ENCODE data around the gene SPG21.

SPG21 gene

DNA sequence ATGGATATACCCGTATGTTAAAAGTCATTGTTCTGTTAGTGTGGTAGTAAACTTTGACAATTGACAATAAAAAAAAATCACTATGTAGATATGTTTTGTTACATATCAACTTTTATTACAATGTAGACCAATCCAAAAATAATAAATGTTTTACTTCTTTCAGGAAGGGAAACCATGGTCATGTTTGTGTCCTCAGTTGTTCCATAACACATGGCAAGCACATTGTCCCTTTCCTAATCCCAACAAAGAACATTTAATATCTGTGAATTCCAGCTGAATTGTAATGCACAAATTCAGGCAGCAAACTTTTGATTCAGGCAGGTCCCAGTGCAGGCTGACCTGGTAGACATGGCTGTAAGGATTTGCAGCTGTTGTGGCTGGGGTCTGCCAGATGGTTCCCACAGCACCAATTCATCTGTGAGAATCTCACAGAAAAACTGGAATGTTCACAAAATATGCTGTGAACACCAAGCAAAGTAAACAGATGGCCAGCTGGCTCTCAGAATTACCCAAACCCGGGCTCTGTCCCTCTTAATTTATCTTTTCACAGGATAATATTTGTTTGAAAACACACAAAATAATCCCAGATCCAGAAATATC lies 1.9 kb upstream of the SPG21 start:
- no peak for ATAC-seq

DNA sequence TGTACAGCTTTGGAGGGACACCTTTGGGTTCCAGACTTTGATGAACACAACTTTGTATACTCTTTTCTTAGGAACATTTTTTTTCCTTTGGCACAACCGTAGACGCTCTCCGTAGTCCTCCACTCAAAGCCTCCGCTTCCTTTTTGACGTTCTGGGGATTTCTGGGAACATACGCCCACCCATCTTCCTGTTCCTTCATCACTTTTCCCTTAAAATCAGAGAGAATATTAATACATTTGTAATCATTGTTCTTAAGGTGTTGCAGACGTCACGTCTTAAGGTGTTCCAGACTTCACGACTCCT lies 405 bp upstream of the SPG21 start:
- ATAC-seq, result no peak
- DNase-seq, result no peak

More for the DNA sequence above, 1.9 kb upstream of the SPG21 start:
- DNase-seq, result no peak

DNA sequence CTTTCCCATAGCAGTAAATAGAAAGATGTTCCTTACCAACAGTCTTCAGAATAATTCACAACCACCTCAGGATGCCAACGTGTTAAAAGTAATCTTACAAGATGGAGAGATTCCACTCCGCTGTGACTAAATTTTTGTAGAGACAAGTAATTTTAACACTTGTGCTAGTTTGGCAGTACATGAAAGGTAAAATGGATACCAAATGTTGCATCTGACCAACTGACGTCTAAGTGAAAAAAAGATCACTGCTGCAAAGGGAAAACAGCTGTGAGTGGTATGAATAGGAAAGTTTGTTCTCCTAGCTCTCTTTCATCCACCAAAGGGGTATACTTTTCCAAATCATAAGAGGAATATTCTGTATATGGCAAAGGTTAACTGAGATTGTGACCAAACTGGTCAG lies 2.6 kb downstream of the SPG21 start:
- no peak for DNase-seq
- ATAC-seq, result no peak

DNA sequence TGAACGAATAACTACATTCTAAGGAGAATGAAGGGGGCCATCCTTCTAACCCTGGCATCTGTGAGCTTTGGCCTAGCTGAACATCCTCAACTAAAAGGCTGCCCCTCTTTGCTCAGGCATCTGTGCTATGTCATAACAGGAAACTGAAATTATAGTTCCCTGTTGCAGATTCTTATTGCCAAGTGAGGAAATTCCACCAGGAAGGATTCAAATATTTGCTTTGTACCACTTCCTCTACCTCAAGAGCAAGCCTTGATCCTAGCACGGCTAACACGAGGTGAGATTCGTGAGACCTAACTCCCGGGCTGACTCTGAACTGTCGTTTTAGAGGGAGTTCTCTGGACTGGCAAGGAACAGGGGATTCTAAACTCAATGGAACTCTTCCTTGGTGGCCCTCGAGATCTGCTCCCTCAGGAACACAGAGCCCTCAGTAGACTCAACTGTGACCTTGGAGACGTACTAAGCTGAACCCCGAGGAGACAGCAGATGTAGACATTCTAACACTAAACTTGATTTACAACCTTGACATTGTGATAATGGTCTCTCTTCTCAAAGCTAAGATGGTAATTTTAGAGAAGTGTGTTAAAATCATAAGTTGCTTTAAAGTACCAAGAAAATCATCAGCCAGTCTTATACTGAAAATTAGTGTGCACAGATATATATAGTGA lies 4.2 kb downstream of the SPG21 start:
- ATAC-seq (no peak), DNase-seq (no peak)

DNA sequence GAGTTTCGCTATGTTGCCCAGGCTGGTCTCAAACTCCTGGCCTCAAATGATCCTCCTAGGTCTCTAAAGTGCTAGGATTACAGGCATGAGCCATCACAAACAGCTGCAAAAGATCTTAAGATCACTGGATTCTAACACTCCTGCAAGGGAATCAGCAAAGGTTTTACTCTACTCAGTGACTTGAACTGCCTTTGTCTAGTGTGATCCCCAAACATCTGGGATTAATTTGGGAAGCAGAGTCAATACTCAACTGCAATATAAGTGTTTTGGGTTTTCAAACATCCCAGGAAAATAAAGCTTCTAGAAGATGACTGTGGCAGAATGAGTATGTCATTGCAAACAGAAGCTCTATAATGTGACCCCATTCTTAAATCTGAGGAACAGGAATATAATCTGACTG lies 7.2 kb downstream of the SPG21 start:
- ATAC-seq (no peak), DNase-seq (no peak)

DNA sequence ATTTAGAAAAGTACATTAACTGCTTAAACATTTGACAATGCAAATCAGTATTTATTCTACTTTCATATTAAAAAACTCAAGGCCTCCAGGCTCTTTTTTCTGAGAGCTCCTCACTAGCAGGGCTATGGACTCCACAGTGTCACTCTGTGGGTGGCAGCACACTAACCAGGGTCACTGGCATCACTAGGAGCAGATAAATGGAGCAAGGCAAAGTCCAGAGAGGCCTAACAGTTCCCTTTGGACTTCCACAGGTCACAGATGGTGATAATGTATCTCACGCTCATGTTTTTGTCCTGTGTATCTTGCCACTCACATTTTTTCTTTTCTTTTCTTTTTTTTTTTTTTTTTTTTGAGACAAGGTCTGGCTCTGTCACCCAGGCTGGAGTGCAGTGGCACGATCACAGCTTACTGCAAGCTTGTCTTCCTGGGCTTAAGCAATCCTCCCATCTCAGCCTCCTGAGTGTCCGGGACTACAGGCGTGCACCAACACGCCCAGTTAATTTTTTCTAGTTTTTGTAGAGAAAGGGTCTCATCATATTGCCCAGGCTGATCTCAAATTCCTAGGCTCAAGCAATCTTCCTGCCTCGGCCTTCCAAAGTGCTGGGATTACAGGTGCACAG lies 7.8 kb downstream of the SPG21 start:
- no peak for ATAC-seq

DNA sequence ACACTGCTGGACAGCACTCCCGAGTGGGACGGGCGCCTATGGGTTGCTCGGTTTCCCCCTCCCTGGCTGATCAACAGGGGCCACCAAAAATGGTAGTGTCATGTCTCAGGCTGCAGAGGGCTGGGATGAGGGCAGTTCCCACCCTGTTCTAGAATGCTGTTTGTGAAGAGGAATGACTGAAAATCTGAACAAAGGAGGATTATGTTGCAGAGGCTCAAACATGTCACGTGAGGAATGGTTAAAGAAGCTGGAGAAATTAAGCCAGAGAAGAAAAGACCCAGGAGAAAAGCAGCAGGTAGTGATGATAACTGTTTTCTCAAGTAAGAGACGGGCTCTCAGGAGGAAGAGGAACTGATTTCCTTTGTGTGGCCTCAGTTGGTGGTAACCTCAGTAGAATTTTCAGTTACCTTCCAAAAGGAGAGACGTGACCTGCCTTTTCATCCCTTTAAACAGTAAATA lies 10.4 kb downstream of the SPG21 start:
- DNase-seq, result no peak
- ATAC-seq, result no peak

More for the DNA sequence above, 7.8 kb downstream of the SPG21 start:
- DNase-seq, result no peak

DNA sequence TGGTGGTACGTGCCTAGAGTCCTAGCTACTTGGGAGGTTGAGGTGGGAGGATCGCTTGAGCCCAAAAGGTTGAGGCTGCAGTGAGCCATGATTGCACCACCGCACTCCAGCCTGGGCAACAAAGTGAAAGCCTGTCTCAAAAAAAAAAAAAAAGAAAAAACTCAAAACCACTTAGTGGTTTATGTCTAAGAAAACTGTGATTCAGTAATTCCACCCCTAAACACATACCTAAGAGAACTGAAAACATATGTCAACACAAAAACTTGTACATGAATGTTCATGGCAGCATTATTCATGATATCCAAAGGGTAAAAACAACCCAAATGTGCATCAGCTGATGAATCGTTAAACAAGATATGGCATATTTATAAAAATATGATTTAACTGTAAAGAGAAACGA lies 14.3 kb downstream of the SPG21 start:
- no peak for ATAC-seq
- DNase-seq, result no peak

DNA sequence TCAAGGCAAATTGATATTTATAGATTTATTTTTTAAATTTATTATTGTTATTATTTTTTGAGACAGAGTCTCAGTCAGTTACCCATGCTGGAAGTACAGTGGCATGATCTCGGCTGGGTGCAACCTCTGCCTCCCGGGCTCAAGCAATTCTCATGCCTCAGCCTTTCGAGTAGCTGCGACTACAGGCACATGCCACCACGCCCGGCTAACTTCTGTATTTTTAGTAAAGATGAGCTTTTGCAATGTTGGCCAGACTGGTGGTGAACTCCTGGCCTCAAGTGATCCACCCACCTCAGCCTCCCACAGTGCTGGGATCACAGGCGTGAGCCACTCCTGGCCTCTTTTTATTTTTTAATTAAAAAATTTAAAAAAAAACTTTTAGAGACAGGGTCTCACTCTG lies 19.0 kb downstream of the SPG21 start:
- no peak for DNase-seq
- no peak for ATAC-seq

DNA sequence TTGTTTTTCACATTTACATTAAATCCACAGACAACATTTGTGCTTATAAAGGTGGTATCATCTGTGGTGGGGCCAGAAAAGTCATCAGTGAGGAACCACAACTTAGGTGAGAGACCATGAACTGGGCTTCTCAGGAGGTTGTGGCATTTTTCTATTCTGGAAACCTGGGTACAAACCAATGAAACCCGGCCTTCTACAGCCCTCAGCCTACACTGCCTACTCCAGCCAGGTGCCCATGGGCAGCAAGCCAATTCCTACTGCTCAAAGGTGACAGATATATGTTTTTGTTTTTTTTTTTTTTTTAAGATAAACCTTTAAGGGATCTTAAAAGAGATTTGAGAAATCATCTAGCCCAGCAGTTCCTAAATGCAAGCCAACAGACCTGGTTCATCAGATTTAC lies 20.3 kb downstream of the SPG21 start:
- DNase-seq (no peak), ATAC-seq (no peak)

DNA sequence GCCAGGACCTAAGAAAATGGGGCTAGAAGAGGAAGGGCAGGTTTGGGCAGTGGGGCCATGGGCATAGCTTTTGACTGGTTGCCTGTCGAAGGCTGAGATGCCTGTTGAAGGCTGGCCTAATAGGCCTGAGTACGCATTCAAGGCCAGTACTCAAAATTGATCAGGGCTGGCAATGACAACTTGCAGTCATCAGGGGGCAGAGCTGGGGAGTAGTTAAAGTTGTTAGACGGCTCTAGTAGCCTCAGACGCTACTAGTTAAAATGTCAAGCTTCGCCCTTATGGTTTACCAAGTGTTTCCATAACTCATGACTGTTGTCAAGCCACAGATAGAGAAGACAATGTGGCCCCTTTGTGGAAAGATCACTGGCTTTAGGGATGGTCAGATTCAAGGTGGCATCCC lies 28.7 kb downstream of the SPG21 start:
- peak; percentile 49 for ATAC-seq
- no peak for DNase-seq

DNA sequence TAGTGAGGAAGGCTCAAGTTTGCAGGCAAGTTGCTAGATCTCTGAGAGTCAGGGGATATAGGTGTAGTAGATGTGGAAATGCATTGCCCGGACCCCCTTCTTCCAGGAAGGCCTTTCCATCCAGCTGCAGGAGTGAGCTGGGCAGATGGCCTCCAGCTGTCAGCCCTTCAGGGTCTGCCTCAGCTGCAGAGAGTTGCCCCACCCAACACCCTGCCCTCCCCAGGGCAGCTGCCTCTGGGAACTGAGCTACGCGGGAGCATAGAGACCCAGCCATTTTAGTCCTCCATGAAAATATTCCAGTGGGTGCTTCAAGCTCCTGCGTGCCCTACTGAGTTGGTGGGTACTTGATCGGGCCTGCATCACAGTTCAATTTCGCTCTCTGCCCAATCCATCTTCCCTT lies 29.6 kb downstream of the SPG21 start:
- ATAC-seq, result no peak
- DNase-seq, result no peak

DNA sequence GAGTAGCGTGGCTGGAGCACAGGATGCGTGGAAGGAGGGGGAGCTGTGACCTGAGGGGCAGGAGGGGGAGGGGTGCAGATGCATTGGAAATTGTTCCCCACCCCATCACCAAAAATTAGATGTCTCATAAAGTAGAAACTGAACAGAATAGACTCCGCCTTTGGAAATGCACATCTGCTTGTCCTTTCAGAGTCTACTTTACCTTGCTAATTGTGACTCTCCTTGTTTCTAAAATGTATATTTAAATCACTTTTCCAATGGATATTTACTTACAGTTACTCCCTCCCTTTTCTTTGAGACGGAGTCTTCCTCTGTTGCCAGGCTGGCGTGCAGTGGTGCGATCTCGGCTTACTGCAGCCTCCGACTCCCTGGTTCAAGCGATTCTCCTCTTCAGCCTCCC lies 30.6 kb downstream of the SPG21 start:
- ATAC-seq (no peak), DNase-seq (no peak)

DNA sequence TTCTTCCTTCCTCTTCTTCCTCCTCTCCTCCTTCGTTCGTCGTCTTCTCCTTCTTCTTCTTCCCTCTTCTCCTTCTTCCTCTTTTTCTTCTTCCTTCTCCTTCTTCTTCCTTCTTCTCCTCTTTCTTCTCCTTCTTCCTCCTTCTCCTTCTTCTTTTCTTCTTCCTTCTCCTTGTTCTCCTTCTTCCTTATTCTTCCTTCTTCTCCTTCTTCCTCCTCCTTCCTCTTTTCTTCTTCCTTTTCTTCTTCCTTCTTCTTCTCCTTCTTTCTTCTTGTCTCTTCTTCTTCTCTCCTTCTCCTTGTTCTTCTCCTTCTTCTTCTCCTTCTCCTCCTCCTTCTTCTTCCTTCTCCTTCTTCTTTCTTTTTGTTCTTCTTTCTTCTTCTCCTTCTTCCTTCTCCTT lies 35.3 kb downstream of the SPG21 start:
- ATAC-seq, result no peak
- no peak for DNase-seq

DNA sequence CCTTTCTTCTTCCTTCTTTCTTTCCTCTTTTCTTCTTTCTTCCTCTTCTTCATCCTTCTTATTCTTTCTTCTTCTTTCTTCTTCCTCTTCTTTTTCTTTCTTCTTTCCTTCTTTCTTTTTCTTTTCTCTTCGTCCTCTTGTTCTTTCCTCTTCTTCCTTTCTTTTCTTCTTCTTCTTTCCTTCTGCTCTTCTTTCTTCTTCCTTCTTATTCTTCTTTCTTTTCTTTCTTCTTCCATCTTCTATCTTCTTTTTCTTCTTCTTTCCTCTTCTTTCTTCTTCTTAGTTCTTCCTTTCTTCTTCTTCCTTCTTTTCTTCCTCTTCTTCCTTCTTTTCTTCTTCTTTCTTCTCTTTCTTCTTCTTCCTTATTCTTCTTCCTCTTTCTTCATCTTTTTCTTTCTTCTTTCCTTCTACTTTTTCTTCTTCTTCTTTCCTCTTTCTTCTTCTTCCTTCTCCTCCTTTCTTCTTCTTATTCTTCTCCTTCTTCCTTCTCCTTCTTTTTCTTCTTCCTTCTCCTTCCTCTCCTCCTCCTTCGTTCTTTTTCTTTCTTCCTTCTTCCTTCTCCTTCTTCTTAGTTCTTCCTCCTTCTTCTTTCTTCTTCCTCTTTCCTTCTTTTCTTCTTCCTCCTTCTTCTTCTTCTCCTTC lies 37.8 kb downstream of the SPG21 start:
- DNase-seq, result no peak
- ATAC-seq, result no peak

DNA sequence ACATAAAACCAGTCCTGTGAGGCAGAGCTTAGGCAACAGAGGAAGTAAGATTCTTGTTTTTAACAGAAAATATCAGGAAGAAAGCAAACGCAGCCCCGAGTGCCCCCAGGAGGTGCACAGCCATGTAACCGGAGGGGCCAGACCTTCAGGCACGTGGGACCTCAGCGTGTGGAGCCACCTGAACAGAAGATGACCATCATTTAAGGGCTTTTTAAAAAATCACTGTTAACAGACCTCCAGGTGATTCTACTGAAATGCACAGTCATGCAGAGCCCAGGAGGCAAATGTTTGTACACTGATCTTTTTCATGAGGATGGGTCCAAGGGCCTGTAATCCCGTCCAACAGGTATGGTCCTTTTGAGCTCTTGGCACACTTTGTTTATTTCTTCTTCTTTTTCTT lies 38.8 kb downstream of the SPG21 start:
- ATAC-seq (no peak), DNase-seq (no peak)

DNA sequence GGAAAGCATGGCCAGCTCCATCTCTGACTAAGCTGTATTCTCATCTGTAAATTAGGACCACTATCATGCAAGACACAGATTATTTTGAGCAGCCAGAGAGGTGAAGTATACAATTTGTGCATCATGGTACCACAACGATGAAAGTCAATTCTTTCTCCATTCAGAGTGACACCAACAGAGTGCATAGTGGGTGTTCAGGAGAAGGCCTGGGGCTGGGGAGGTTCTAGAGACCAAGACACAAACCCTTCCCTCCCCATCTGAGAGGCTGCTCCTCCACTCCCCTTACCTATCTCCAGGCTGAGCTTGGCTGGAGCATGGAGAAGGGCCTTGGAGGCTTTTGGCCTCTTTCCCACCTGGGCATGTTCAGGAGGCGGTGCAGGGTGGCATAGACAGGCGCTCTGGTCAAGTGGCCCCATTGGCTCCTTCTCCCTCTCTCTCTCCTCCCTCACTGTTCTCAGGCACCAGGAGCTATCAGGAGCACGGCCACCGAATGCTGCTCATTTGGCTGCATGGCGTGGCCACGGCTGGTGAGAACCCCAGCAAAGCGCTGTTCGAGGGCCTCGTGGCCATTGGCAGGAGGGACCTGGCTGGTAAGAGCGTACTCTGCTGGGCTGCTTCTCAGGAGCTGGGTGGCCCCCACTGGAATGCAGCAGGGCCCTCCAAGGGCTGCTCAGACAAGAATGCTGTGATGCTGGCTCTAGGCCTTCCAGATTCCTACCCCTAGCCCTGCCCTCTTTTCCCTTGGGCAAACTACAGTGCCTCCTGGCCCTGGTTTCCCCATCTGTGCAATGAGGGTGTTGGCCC lies 40.1 kb downstream of the SPG21 start:
- peak; percentile 14 for ATAC-seq
- DNase-seq, result no peak

DNA sequence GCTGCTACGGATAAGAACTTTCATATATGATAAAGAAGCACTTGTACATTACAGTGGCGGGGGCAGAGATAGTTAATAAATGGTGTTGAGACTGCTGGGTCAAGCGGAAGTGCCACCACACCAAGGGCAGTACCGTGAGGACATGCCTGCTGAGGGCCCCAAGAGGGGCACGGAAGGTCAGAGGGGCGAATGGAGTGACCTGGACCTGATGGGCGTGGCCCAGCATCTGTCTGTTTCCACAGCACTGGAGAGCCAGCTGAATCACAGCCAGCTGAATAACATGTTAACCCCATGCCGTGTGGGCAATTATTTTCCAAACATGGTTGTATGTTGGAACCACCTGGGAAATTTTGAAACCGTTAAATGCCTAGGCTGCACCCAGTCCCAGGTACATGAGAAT lies 40.8 kb downstream of the SPG21 start:
- ATAC-seq, result no peak

DNA sequence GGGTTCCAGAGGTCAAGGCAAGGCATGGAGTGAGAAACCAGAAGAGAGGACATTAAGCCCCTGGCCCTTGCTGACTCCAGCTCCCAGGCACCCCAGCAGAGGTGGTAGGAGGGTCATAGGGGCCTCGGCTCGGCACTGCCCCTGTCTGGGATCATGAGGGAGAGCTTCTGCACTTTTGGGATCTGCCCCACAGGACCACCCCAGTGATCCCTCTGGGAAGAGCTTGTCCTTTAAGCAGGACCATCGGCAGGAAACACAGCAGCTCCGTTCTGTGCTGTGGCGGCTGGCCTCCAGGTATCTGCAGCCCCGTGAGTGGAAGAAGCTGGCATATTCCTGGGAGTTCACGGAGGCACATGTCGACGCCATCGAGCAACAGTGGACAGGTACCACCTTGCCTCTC lies 42.5 kb downstream of the SPG21 start:
- ATAC-seq (no peak), DNase-seq (no peak)

More for the DNA sequence above, 40.8 kb downstream of the SPG21 start:
- DNase-seq, result no peak

DNA sequence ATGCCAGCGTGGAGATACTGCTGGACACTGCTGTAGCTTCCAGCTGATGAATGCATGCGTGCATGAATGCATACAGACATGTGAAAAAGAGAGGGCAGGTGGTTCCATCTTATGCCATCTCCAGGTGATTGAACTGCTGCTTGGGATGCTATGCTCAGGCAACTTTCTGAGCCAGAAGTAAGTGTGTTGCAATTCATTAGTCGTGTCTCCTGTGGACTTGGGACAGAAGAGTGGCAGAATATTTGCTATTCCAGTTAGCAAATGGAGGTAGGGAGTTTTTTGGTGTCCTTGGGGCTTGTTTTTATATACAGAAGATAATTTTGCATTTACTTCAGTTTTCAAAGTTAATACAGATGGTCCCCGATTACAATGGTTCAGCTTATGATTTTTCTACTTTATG lies 44.8 kb downstream of the SPG21 start:
- no peak for ATAC-seq

DNA sequence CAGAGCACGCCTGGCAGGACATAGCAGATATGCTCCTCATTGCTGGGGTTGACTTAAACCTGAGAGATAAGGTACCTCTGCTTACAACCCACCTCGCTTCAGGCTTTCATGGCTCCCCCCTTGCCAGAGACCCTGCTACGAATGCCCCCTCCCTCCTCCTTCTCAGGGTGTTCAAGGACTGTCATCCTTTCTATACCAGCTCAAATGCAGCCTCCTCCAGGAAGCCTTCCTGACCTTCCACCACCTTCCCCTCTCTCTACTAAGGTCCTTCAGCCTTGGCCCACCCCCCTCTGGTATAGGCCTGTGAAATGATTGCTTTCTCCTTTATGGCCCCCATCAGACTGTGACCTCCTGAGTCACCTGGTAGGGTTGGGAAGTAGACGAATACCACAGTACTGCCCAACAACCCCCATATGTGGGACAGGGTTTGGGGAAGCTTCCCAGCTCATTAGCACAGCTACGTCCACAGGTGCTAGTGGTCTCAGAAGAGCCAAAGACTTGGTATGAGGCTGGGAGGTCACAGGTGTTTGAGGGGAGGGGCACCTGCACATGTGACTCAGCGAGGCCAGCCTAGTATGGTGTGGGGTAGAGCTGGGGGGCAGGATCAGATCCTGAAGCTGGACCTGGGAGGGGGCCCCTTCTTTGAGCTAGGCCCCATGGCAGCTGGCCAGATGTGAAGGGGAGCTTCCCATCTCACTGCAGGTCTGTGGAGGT lies 46.0 kb downstream of the SPG21 start:
- no peak for DNase-seq
- ATAC-seq, result no peak

More for the DNA sequence above, 44.8 kb downstream of the SPG21 start:
- no peak for DNase-seq

DNA sequence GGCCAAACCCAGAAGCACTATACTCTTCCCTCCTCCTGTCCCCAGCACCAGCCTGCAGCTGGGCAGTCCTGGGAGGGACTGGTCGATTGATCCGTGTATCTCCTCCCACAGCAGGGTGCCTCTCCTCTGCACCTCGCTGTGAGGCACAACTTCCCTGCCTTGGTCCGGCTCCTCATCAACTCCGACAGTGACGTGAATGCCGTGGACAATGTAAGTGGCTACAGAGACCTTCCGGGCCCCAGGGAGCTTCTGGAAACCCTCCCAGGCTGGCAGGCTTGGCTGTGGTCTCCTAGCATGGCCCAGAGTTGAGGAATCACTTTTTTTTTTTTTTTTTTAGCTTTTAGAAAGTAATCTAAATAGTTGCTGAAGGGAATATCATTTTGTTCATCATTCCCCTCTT lies 47.4 kb downstream of the SPG21 start:
- DNase-seq (no peak), ATAC-seq (no peak)
